ENCODE measurements around the gene ADCY5.
"Not testable (repeated sequence)": the region's sequence is repeated elsewhere in the genome, so short reads cannot be mapped to it uniquely, and the experiment has no call there.

ADCY5 gene

GRCh38 chr3:123487063-123487462 is 38.2 kb upstream of the ADCY5 start:
- H3K4me3 ChIP-seq (ENCODE audit: low read length); H3K4ac ChIP-seq (ENCODE audit: low read depth, low read length); H3K27me3 ChIP-seq (ENCODE audit: insufficient read depth, low read length, poor library complexity); H3K18ac ChIP-seq (ENCODE audit: low read length); H3K79me1 ChIP-seq (ENCODE audit: low read length); H3K79me2 ChIP-seq (ENCODE audit: control insufficient read depth, insufficient read depth, low read length); H3K9ac ChIP-seq (ENCODE audit: low read length); DNase-seq; H3K4me2 ChIP-seq (ENCODE audit: low read length); H3K27ac ChIP-seq (ENCODE audit: low read depth, low read length); H2BK5ac ChIP-seq (ENCODE audit: low read length); H3K36me3 ChIP-seq (ENCODE audit: control insufficient read depth, insufficient read depth, low read length); H4K5ac ChIP-seq (ENCODE audit: low read length); H3K23ac ChIP-seq (ENCODE audit: low read length); H2BK15ac ChIP-seq (replicated peaks; ENCODE audit: low read depth); H2AK5ac ChIP-seq (ENCODE audit: low read length); H3K56ac ChIP-seq (ENCODE audit: low read length); H3K4me1 ChIP-seq (ENCODE audit: control insufficient read depth, low read depth, low read length); H2BK120ac ChIP-seq (ENCODE audit: low read depth, low read length); H4K8ac ChIP-seq (ENCODE audit: low read depth, low read length): not testable (repeated sequence)
- WGBS (ENCODE audit: extremely low coverage, insufficient coverage, low lambda C conversion rate), result no CpG with 5 or more reads among the region's 8 CpGs

- no peaks in the 10 kb centered on the region for H3K79me2 ChIP-seq (ENCODE audit: control insufficient read depth, insufficient read depth, low read length)
- no peak overlapping the region for H3K4me2 ChIP-seq (ENCODE audit: low read length)
- H3K27ac ChIP-seq (ENCODE audit: low read depth, low read length), result no peak overlapping the region
- H4K5ac ChIP-seq (ENCODE audit: low read length), result no peak overlapping the region
- H4K8ac ChIP-seq (ENCODE audit: low read depth, low read length), result no peak overlapping the region
- H2BK15ac ChIP-seq (replicated peaks; ENCODE audit: low read depth), result no peak overlapping the region
- H3K23ac ChIP-seq (ENCODE audit: low read length), result no peak overlapping the region
- no peaks in the 10 kb centered on the region for H3K79me1 ChIP-seq (ENCODE audit: low read length)
- H3K56ac ChIP-seq (ENCODE audit: low read length), result no peak overlapping the region
- H3K4me3 ChIP-seq (ENCODE audit: low read length), result no peak overlapping the region
- no peak overlapping the region for H2AK5ac ChIP-seq (ENCODE audit: low read length)
- no peak overlapping the region for H2BK5ac ChIP-seq (ENCODE audit: low read length)
- no peak overlapping the region for H3K9ac ChIP-seq (ENCODE audit: low read length)
- no peak overlapping the region for H3K18ac ChIP-seq (ENCODE audit: low read length)
- no peak overlapping the region for H3K4ac ChIP-seq (ENCODE audit: low read depth, low read length)
- no peak for DNase-seq
- H3K4me1 ChIP-seq (ENCODE audit: control insufficient read depth, low read depth, low read length), result no peaks in the 10 kb centered on the region
- no CpG with 5 or more reads among the region's 7 CpGs for WGBS (ENCODE audit: extremely low coverage, insufficient coverage, low lambda C conversion rate)
- no peak overlapping the region for H2BK120ac ChIP-seq (ENCODE audit: low read depth, low read length)
- H3K36me3 ChIP-seq (ENCODE audit: control insufficient read depth, insufficient read depth, low read length), result no peaks in the 10 kb centered on the region
- H3K27me3 ChIP-seq (ENCODE audit: insufficient read depth, low read length, poor library complexity), result no peaks in the 10 kb centered on the region
These were observed 37.6 kb upstream of the ADCY5 start for GRCh38 chr3:123486460-123486859.

- no CpG with 5 or more reads among the region's 4 CpGs for WGBS (ENCODE audit: extremely low coverage, insufficient coverage, low lambda C conversion rate)
- Histone ChIP-seq H2BK120ac (ENCODE audit: low read depth, low read length) (no peak overlapping the region), H3K27ac (ENCODE audit: low read depth, low read length) (no peak overlapping the region), H3K9ac (ENCODE audit: low read length) (no peak overlapping the region), H3K27me3 (ENCODE audit: insufficient read depth, low read length, poor library complexity) (no peaks in the 10 kb centered on the region), H3K4me1 (ENCODE audit: control insufficient read depth, low read depth, low read length) (no peaks in the 10 kb centered on the region), H3K23ac (ENCODE audit: low read length) (no peak overlapping the region), H3K56ac (ENCODE audit: low read length) (no peak overlapping the region), H2AK5ac (ENCODE audit: low read length) (no peak overlapping the region), H4K5ac (ENCODE audit: low read length) (no peak overlapping the region), H3K4me3 (ENCODE audit: low read length) (no peak overlapping the region), H3K79me2 (ENCODE audit: control insufficient read depth, insufficient read depth, low read length) (no peaks in the 10 kb centered on the region), H4K8ac (ENCODE audit: low read depth, low read length) (no peak overlapping the region), H3K79me1 (ENCODE audit: low read length) (no peaks in the 10 kb centered on the region), H3K36me3 (ENCODE audit: control insufficient read depth, insufficient read depth, low read length) (no peaks in the 10 kb centered on the region), H2BK15ac (replicated peaks; ENCODE audit: low read depth) (no peak overlapping the region), H3K18ac (ENCODE audit: low read length) (no peak overlapping the region), H3K4me2 (ENCODE audit: low read length) (no peak overlapping the region), H2BK5ac (ENCODE audit: low read length) (no peak overlapping the region), H3K4ac (ENCODE audit: low read depth, low read length) (no peak overlapping the region)
- DNase-seq, result no peak
These were observed 36.7 kb upstream of the ADCY5 start for GRCh38 chr3:123485551-123485950.

GRCh38 chr3:123483146-123483545 is 34.3 kb upstream of the ADCY5 start:
- WGBS (ENCODE audit: extremely low coverage, insufficient coverage, low lambda C conversion rate), result no CpG with 5 or more reads among the region's 6 CpGs
- no peak overlapping the region for H2AK5ac ChIP-seq (ENCODE audit: low read length)
- no peak overlapping the region for H3K27ac ChIP-seq (ENCODE audit: low read depth, low read length)

GRCh38 chr3:123481722-123482457 is 33.0 kb upstream of the ADCY5 start:
- no peak overlapping the region for H2BK5ac ChIP-seq (ENCODE audit: low read length)
- no peaks in the 10 kb centered on the region for H3K4me1 ChIP-seq (ENCODE audit: control insufficient read depth, low read depth, low read length)
- H3K79me1 ChIP-seq (ENCODE audit: low read length), result no peaks in the 10 kb centered on the region
- H3K79me2 ChIP-seq (ENCODE audit: control insufficient read depth, insufficient read depth, low read length), result no peaks in the 10 kb centered on the region
- no peak overlapping the region for H3K4me3 ChIP-seq (ENCODE audit: low read length)
- H2BK15ac ChIP-seq (replicated peaks; ENCODE audit: low read depth), result no peak overlapping the region
- no peak overlapping the region for H2AK5ac ChIP-seq (ENCODE audit: low read length)
- no peak overlapping the region for H3K4ac ChIP-seq (ENCODE audit: low read depth, low read length)
- H3K36me3 ChIP-seq (ENCODE audit: control insufficient read depth, insufficient read depth, low read length), result no peaks in the 10 kb centered on the region
- no peak overlapping the region for H2BK120ac ChIP-seq (ENCODE audit: low read depth, low read length)
- H3K4me2 ChIP-seq (ENCODE audit: low read length), result no peak overlapping the region
- H3K56ac ChIP-seq (ENCODE audit: low read length), result no peak overlapping the region
- WGBS (ENCODE audit: extremely low coverage, insufficient coverage, low lambda C conversion rate), result no CpG with 5 or more reads among the region's 12 CpGs
- H3K9ac ChIP-seq (ENCODE audit: low read length), result no peak overlapping the region
- H3K27me3 ChIP-seq (ENCODE audit: insufficient read depth, low read length, poor library complexity), result no peaks in the 10 kb centered on the region
- DNase-seq, result no peak
- no peak overlapping the region for H4K8ac ChIP-seq (ENCODE audit: low read depth, low read length)
- H3K27ac ChIP-seq (ENCODE audit: low read depth, low read length), result no peak overlapping the region
- H4K5ac ChIP-seq (ENCODE audit: low read length), result no peak overlapping the region
- no peak overlapping the region for H3K23ac ChIP-seq (ENCODE audit: low read length)
- H3K18ac ChIP-seq (ENCODE audit: low read length), result no peak overlapping the region

More at GRCh38 chr3:123483146-123483545, 34.3 kb upstream of the ADCY5 start:
- H2BK120ac ChIP-seq (ENCODE audit: low read depth, low read length), result no peak overlapping the region
- H3K27me3 ChIP-seq (ENCODE audit: insufficient read depth, low read length, poor library complexity), result no peaks in the 10 kb centered on the region
- H2BK5ac ChIP-seq (ENCODE audit: low read length), result no peak overlapping the region
- H3K9ac ChIP-seq (ENCODE audit: low read length), result no peak overlapping the region
- no peak overlapping the region for H3K4ac ChIP-seq (ENCODE audit: low read depth, low read length)
- no peak overlapping the region for H3K4me2 ChIP-seq (ENCODE audit: low read length)
- H3K36me3 ChIP-seq (ENCODE audit: control insufficient read depth, insufficient read depth, low read length), result no peaks in the 10 kb centered on the region
- no peaks in the 10 kb centered on the region for H3K79me2 ChIP-seq (ENCODE audit: control insufficient read depth, insufficient read depth, low read length)
- H4K8ac ChIP-seq (ENCODE audit: low read depth, low read length), result no peak overlapping the region
- no peak overlapping the region for H3K23ac ChIP-seq (ENCODE audit: low read length)
- H4K5ac ChIP-seq (ENCODE audit: low read length), result no peak overlapping the region
- H3K56ac ChIP-seq (ENCODE audit: low read length), result no peak overlapping the region
- H3K18ac ChIP-seq (ENCODE audit: low read length), result no peak overlapping the region
- H2BK15ac ChIP-seq (replicated peaks; ENCODE audit: low read depth), result no peak overlapping the region
- no peak overlapping the region for H3K4me3 ChIP-seq (ENCODE audit: low read length)
- no peaks in the 10 kb centered on the region for H3K79me1 ChIP-seq (ENCODE audit: low read length)
- no peak for DNase-seq
- H3K4me1 ChIP-seq (ENCODE audit: control insufficient read depth, low read depth, low read length), result no peaks in the 10 kb centered on the region

GRCh38 chr3:123481071-123481470 is 32.2 kb upstream of the ADCY5 start:
- Histone ChIP-seq H2BK5ac (ENCODE audit: low read length) (no peak overlapping the region), H3K4me1 (ENCODE audit: control insufficient read depth, low read depth, low read length) (no peaks in the 10 kb centered on the region), H3K27ac (ENCODE audit: low read depth, low read length) (no peak overlapping the region), H3K4me2 (ENCODE audit: low read length) (no peak overlapping the region), H3K9ac (ENCODE audit: low read length) (no peak overlapping the region), H3K79me2 (ENCODE audit: control insufficient read depth, insufficient read depth, low read length) (no peaks in the 10 kb centered on the region), H4K5ac (ENCODE audit: low read length) (no peak overlapping the region), H3K56ac (ENCODE audit: low read length) (no peak overlapping the region), H3K4me3 (ENCODE audit: low read length) (no peak overlapping the region), H4K8ac (ENCODE audit: low read depth, low read length) (no peak overlapping the region), H2BK15ac (replicated peaks; ENCODE audit: low read depth) (no peak overlapping the region), H3K18ac (ENCODE audit: low read length) (no peak overlapping the region), H3K27me3 (ENCODE audit: insufficient read depth, low read length, poor library complexity) (no peaks in the 10 kb centered on the region), H2AK5ac (ENCODE audit: low read length) (no peak overlapping the region), H3K23ac (ENCODE audit: low read length) (no peak overlapping the region), H3K36me3 (ENCODE audit: control insufficient read depth, insufficient read depth, low read length) (no peaks in the 10 kb centered on the region), H3K79me1 (ENCODE audit: low read length) (no peaks in the 10 kb centered on the region), H3K4ac (ENCODE audit: low read depth, low read length) (no peak overlapping the region), H2BK120ac (ENCODE audit: low read depth, low read length) (no peak overlapping the region)
- no peak for DNase-seq
- WGBS (ENCODE audit: extremely low coverage, insufficient coverage, low lambda C conversion rate), result no CpG with 5 or more reads among the region's 7 CpGs
